K562 (cell line): ENCODE data around the gene TMEM144.

Source experiments
- BRD9 ChIP-seq: fragments of 450-650 bp; IDR thresholded peaks from 2 replicates; pipeline ENCODE4 v1.6.1; 2018; ENCODE audit warnings: low read depth; ENCODE audit not compliant: partially characterized antibody
- KAT2B ChIP-seq: IDR thresholded peaks from one replicate; pipeline ENCODE4 v1.6.1; 2012; ENCODE audit warnings: low read depth, mild to moderate bottlenecking, control low read depth, inconsistent platforms, low read length, moderate library complexity
- RBBP5 ChIP-seq: fragments of 200-600 bp; sonication (generic); IDR thresholded peaks from 2 replicates; pipeline ENCODE4 v1.6.1; 2012; ENCODE audit warnings: borderline replicate concordance, mild to moderate bottlenecking, low read length, control low read depth, inconsistent platforms; ENCODE audit not compliant: insufficient read depth, poor library complexity, severe bottlenecking
- RNF2 ChIP-seq: sonication (generic); IDR thresholded peaks from 2 replicates; pipeline ENCODE4 v1.6.1; 2016
- TGIF2 ChIP-seq: sonication (generic); formaldehyde crosslinking; IDR thresholded peaks from 2 replicates; pipeline ENCODE4 v1.8.1; 2022; ENCODE audit warnings: mild to moderate bottlenecking, missing genetic modification reagents, moderate library complexity
- ZFX ChIP-seq: sonication (generic); formaldehyde crosslinking; IDR thresholded peaks from 2 replicates; pipeline ENCODE4 v1.8.0; 2022; ENCODE audit warnings: mild to moderate bottlenecking, missing genetic modification reagents, moderate library complexity
- ZNF217 ChIP-seq: sonication (generic); formaldehyde crosslinking; IDR thresholded peaks from 2 replicates; pipeline ENCODE4 v1.8.0; 2022; ENCODE audit warnings: mild to moderate bottlenecking, missing genetic modification reagents
- ZNF324 ChIP-seq: fragments of 250-450 bp; sonication (Bioruptor Pico); IDR thresholded peaks from 2 replicates; pipeline ENCODE4 v1.4.0; 2020; ENCODE audit warnings: mild to moderate bottlenecking
- ZNF586 ChIP-seq: fragments of 450-650 bp; formaldehyde crosslinking; conservative IDR thresholded peaks from 2 replicates; pipeline ENCODE4 v1.4.0; 2020; ENCODE audit warnings: mild to moderate bottlenecking, moderate library complexity
- TF ChIP-seq, protein P1 (sequence below), 3 experiments: IDR thresholded peaks in 2 of 3; conservative IDR thresholded peaks in 1 of 3; 2 replicates each; pipeline ENCODE4 v1.5.1; 2011 to 2012; ENCODE audit warnings: low read length in 3 of 3, mild to moderate bottlenecking in 3 of 3, control low read depth in 2 of 3, improper control_type of control experiment in 1 of 3, inconsistent platforms in 1 of 3, low read depth in 1 of 3, mixed read lengths in 1 of 3, moderate library complexity in 1 of 3; ENCODE audit not compliant: insufficient read depth in 2 of 3
- TF ChIP-seq, protein P2 (sequence below): sonication (generic); formaldehyde crosslinking; IDR thresholded peaks from 2 replicates; pipeline ENCODE4 v1.8.1; 2022; ENCODE audit warnings: missing genetic modification reagents
- TF ChIP-seq, protein P3 (sequence below), 2 experiments: fragments of 450-650 bp in 1 of 2; sonication (generic) in 1 of 2; formaldehyde crosslinking; conservative IDR thresholded peaks; 2 replicates each; pipeline versions ENCODE4 v1.4.0 to v1.8.1; 2020 to 2022; ENCODE audit warnings: mild to moderate bottlenecking in 1 of 2, missing genetic modification reagents in 1 of 2
- TF ChIP-seq, protein P4 (sequence below): sonication (generic); formaldehyde crosslinking; IDR thresholded peaks from 2 replicates; pipeline ENCODE4 v1.8.0; 2022; ENCODE audit warnings: missing genetic modification reagents, mild to moderate bottlenecking, borderline replicate concordance
- TF ChIP-seq, protein P5 (sequence below): sonication (generic); formaldehyde crosslinking; IDR thresholded peaks from 2 replicates; pipeline ENCODE4 v1.8.1; 2023; ENCODE audit warnings: mild to moderate bottlenecking, missing genetic modification reagents

DNA sequence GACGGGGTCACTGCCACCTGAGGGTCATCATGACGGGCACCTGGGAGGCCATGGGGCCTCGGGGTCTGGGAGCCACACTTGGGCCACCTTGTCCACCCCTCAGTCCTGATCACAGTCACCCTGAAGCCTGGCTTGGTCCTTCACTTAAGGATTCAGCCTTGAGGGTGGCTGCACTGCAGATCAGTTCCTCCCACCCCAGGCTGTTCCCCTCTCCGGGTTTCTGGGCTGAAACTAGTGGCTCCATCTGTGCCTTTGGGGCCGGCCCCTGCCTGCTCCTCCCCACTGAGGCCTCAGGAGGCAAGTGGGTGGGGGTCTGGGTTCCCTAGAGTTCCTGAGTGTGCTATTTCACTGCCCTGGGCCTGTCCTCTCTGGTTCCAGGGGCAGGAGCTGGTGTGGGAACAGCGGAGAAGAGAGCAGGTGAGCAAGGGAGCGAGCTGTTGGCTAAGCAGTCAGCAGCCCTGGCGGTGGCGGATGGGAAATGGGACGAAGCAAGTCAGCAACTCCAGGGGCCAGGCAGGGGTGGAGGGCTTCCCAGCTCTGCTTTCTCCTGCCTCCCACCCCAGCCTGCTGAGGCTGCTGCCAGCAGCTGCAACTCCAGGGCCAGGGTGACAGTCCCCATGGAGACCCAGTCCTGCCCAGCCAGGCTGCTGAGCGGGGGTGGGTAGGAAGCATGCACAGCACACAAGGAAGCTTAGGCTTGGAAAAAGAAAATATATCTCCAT is 81.2 kb downstream of the TMEM144 start:
- TF ChIP-seq TGIF2 (CRISPR knock-in tag) (no peak), RNF2 (no peak), ZFX (no peak), ZNF586 (CRISPR knock-in tag) (no peak), RBBP5 (no peak), KAT2B (no peak), ZNF324 (CRISPR knock-in tag) (no peak), BRD9 (no peak), ZNF217 (CRISPR knock-in tag) (no peak)
- TF ChIP-seq, protein P1, sequence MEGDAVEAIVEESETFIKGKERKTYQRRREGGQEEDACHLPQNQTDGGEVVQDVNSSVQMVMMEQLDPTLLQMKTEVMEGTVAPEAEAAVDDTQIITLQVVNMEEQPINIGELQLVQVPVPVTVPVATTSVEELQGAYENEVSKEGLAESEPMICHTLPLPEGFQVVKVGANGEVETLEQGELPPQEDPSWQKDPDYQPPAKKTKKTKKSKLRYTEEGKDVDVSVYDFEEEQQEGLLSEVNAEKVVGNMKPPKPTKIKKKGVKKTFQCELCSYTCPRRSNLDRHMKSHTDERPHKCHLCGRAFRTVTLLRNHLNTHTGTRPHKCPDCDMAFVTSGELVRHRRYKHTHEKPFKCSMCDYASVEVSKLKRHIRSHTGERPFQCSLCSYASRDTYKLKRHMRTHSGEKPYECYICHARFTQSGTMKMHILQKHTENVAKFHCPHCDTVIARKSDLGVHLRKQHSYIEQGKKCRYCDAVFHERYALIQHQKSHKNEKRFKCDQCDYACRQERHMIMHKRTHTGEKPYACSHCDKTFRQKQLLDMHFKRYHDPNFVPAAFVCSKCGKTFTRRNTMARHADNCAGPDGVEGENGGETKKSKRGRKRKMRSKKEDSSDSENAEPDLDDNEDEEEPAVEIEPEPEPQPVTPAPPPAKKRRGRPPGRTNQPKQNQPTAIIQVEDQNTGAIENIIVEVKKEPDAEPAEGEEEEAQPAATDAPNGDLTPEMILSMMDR (IDR thresholded peaks at IDR 0.05 in 2 of 3, conservative IDR thresholded peaks at IDR 0.05 in 1 of 3; ENCODE audit: insufficient read depth in 2 of 3, low read depth in 1 of 3, low read length in 3 of 3): no peak
- TF ChIP-seq, protein P2, sequence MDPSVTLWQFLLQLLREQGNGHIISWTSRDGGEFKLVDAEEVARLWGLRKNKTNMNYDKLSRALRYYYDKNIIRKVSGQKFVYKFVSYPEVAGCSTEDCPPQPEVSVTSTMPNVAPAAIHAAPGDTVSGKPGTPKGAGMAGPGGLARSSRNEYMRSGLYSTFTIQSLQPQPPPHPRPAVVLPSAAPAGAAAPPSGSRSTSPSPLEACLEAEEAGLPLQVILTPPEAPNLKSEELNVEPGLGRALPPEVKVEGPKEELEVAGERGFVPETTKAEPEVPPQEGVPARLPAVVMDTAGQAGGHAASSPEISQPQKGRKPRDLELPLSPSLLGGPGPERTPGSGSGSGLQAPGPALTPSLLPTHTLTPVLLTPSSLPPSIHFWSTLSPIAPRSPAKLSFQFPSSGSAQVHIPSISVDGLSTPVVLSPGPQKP: no peak
- TF ChIP-seq, protein P3, sequence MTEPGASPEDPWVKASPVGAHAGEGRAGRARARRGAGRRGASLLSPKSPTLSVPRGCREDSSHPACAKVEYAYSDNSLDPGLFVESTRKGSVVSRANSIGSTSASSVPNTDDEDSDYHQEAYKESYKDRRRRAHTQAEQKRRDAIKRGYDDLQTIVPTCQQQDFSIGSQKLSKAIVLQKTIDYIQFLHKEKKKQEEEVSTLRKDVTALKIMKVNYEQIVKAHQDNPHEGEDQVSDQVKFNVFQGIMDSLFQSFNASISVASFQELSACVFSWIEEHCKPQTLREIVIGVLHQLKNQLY (CRISPR knock-in tag; conservative IDR thresholded peaks at IDR 0.05): no peak
- TF ChIP-seq, protein P4, sequence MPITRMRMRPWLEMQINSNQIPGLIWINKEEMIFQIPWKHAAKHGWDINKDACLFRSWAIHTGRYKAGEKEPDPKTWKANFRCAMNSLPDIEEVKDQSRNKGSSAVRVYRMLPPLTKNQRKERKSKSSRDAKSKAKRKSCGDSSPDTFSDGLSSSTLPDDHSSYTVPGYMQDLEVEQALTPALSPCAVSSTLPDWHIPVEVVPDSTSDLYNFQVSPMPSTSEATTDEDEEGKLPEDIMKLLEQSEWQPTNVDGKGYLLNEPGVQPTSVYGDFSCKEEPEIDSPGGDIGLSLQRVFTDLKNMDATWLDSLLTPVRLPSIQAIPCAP: no peak
- TF ChIP-seq, protein P5, sequence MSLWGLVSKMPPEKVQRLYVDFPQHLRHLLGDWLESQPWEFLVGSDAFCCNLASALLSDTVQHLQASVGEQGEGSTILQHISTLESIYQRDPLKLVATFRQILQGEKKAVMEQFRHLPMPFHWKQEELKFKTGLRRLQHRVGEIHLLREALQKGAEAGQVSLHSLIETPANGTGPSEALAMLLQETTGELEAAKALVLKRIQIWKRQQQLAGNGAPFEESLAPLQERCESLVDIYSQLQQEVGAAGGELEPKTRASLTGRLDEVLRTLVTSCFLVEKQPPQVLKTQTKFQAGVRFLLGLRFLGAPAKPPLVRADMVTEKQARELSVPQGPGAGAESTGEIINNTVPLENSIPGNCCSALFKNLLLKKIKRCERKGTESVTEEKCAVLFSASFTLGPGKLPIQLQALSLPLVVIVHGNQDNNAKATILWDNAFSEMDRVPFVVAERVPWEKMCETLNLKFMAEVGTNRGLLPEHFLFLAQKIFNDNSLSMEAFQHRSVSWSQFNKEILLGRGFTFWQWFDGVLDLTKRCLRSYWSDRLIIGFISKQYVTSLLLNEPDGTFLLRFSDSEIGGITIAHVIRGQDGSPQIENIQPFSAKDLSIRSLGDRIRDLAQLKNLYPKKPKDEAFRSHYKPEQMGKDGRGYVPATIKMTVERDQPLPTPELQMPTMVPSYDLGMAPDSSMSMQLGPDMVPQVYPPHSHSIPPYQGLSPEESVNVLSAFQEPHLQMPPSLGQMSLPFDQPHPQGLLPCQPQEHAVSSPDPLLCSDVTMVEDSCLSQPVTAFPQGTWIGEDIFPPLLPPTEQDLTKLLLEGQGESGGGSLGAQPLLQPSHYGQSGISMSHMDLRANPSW (CRISPR knock-in tag): no peak
